HG02759 (cell line): ENCODE results near the gene TMF1.

Experiments
- ATAC-seq: cut with Tn5 transposase; IDR thresholded peaks from one replicate; pipeline ENCODE4 v1.9.1; 2021; ENCODE audit warnings: mild to moderate bottlenecking, moderate library complexity; ENCODE audit not compliant: unreplicated experiment

Gene TMF1

GRCh38 chr3:69081583-69082262 is 29.6 kb upstream of the TMF1 start:
- no peak for ATAC-seq

GRCh38 chr3:69080233-69080920 is 28.2 kb upstream of the TMF1 start, which contains the start of gene UBA3:
TSS of gene UBA3 (minus strand) at chr3:69080365. CDS start at chr3:69080353, 12 bp downstream.
- peak; percentile 53 for ATAC-seq

GRCh38 chr3:69079269-69080159 is 27.4 kb upstream of the TMF1 start:
- peak; percentile 19 for ATAC-seq

- ATAC-seq: no peak
These were observed 20.8 kb upstream of the TMF1 start for GRCh38 chr3:69072928-69073327.

- ATAC-seq: no peak
These were observed 14.0 kb upstream of the TMF1 start for GRCh38 chr3:69066121-69066520.

GRCh38 chr3:69065318-69065964 is 13.3 kb upstream of the TMF1 start:
- ATAC-seq: no peak

- no peak for ATAC-seq
These were observed 11.5 kb upstream of the TMF1 start for GRCh38 chr3:69063636-69064035.

- ATAC-seq: no peak
These were observed 7.6 kb upstream of the TMF1 start for GRCh38 chr3:69059688-69060087.

- ATAC-seq: no peak
These were observed 6.8 kb upstream of the TMF1 start for GRCh38 chr3:69058947-69059224.

- peak; percentile 99 for ATAC-seq
These were observed 6.2 kb upstream of the TMF1 start for GRCh38 chr3:69058180-69058946.

GRCh38 chr3:69052472-69052898 is 352 bp upstream of the TMF1 start:
- ATAC-seq: peak; percentile 4

- ATAC-seq: no peak
These were observed 3.1 kb downstream of the TMF1 start for GRCh38 chr3:69048990-69049389.

GRCh38 chr3:69044608-69045007 is 7.5 kb downstream of the TMF1 start:
- no peak for ATAC-seq

GRCh38 chr3:69033470-69033869 is 18.7 kb downstream of the TMF1 start:
- ATAC-seq: no peak

GRCh38 chr3:69032737-69033136 is 19.4 kb downstream of the TMF1 start:
- no peak for ATAC-seq

- ATAC-seq: no peak
These were observed 20.0 kb downstream of the TMF1 start for GRCh38 chr3:69032142-69032541.

GRCh38 chr3:69031635-69032034 is 20.5 kb downstream of the TMF1 start:
- no peak for ATAC-seq

GRCh38 chr3:69020857-69021256 is 31.3 kb downstream of the TMF1 start:
- no peak for ATAC-seq

GRCh38 chr3:69020424-69020823 is 31.7 kb downstream of the TMF1 start:
- no peak for ATAC-seq

GRCh38 chr3:69016901-69017300 is 35.2 kb downstream of the TMF1 start:
- ATAC-seq: no peak
